Activated CD8-positive, alpha-beta memory T cell treated with anti-CD3 and anti-CD28 coated beads, Interleukin-2, amount 10 ng/mL, durations not matched to agents 7 days and 5 days (primary cell): ENCODE results near the gene CACNA1S. TPM values are rescaled to one million over a fixed set of nuclear protein-coding genes. Genes with fewer than 3 reads are reported as not detected.

Experiments used
- ATAC-seq: fragments of 150-1000 bp; cut with Tn5 transposase; one replicate; pipeline ENCODE4 v1.10.0; 2021; ENCODE audit warnings: moderate library complexity
- CTCF ChIA-PET: fragments of 350-600 bp; sonication (Branson Sonifier 250); formaldehyde crosslinking; loops from one replicate; lab custom pipeline; 2021; ENCODE audit warnings: antibody characterized with exemption; lab: Charles Lee
- DNase-seq: peaks from one replicate; pipeline ENCODE4 v3.0.0-alpha.2; 2020
- H3K27ac Mint-ChIP-seq: one replicate; pipeline ENCODE4 v1.8.0; 2021; ENCODE audit warnings: mild to moderate bottlenecking, mixed read lengths
- H3K27me3 Mint-ChIP-seq: one replicate; pipeline ENCODE4 v1.8.0; 2021; ENCODE audit warnings: mixed read lengths
- H3K36me3 Mint-ChIP-seq: one replicate; pipeline ENCODE4 v1.8.0; 2021; ENCODE audit warnings: mild to moderate bottlenecking, mixed read lengths
- H3K4me1 Mint-ChIP-seq: one replicate; pipeline ENCODE4 v1.8.0; 2021; ENCODE audit warnings: mixed read lengths
- H3K4me3 Mint-ChIP-seq: one replicate; pipeline ENCODE4 v1.8.0; 2021; ENCODE audit warnings: mild to moderate bottlenecking, moderate library complexity, mixed read lengths
- H3K9me3 Mint-ChIP-seq: one replicate; pipeline ENCODE4 v1.8.0; 2022; ENCODE audit warnings: low read depth, mixed read lengths
- total RNA-seq, 2 experiments: library from RNA; stranded (reverse); gene quantifications; one replicate each; pipeline ENCODE4 v1.2.3, GENCODE V29; 2021

Gene CACNA1S
- total RNA-seq, 2 experiments from 2014 or later = not detected

- DNase-seq (no peak), ATAC-seq (no peak)
- Mint-ChIP-seq H3K27me3 (peaks cover 36% of the 10 kb centered on the region), H3K36me3 (no peaks in the 10 kb centered on the region), H3K9me3 (no peaks in the 10 kb centered on the region), H3K4me1 (no peaks in the 10 kb centered on the region), H3K4me3 (no peak overlapping the region), H3K27ac (no peak overlapping the region)
- CTCF ChIA-PET = interaction anchor here (0.7 to 1.3 kb wide), 3 partner anchors 12 to 22 kb away, joined by 3 read pairs; no protein-coding TSS in a partner anchor
Observed at GRCh38 chr1:201122321-201122957, 10.2 kb upstream of the CACNA1S start.

- H3K36me3 Mint-ChIP-seq = no peaks in the 10 kb centered on the region
Observed at GRCh38 chr1:201119206-201120197, 7.3 kb upstream of the CACNA1S start.

GRCh38 chr1:201116091-201116490 lies 3.9 kb upstream of the CACNA1S start:
- Mint-ChIP-seq H3K27me3 (peaks cover 46% of the 10 kb centered on the region), H3K4me3 (no peak overlapping the region)
- no peak for ATAC-seq

More at GRCh38 chr1:201119206-201120197, 7.3 kb upstream of the CACNA1S start:
- H3K27ac Mint-ChIP-seq = no peak overlapping the region
- H3K4me1 Mint-ChIP-seq = peaks cover under 1% of the 10 kb centered on the region
- H3K4me3 Mint-ChIP-seq = no peak overlapping the region
- peaks cover 45% of the 10 kb centered on the region for H3K27me3 Mint-ChIP-seq
- ATAC-seq = peak; percentile 32
- CTCF ChIA-PET = interaction anchor here (0.5 to 1.9 kb wide), 26 partner anchors 8 to 561 kb away, joined by 3 to 14 read pairs (median 4); partner anchors contain the start of gene KIF21B
- H3K9me3 Mint-ChIP-seq = no peaks in the 10 kb centered on the region
- peak; percentile 69 for DNase-seq

GRCh38 chr1:201115390-201115937 lies 3.2 kb upstream of the CACNA1S start:
- CTCF ChIA-PET = interaction anchor here (1.2 to 3.6 kb wide), 6 partner anchors 9 to 493 kb away, joined by 3 to 21 read pairs (median 5); no protein-coding TSS in a partner anchor
- ATAC-seq = no peak

More at GRCh38 chr1:201116091-201116490, 3.9 kb upstream of the CACNA1S start:
- H3K4me1 Mint-ChIP-seq = peaks cover 5% of the 10 kb centered on the region
- no peaks in the 10 kb centered on the region for H3K36me3 Mint-ChIP-seq
- H3K27ac Mint-ChIP-seq = no peak overlapping the region
- H3K9me3 Mint-ChIP-seq = no peaks in the 10 kb centered on the region
- DNase-seq = no peak
- CTCF ChIA-PET = no interaction called here

GRCh38 chr1:201114245-201115131 lies 2.3 kb upstream of the CACNA1S start:
- Mint-ChIP-seq H3K9me3 (no peaks in the 10 kb centered on the region), H3K4me3 (peak overlapping the region; percentile 71), H3K27me3 (peaks cover 46% of the 10 kb centered on the region), H3K27ac (no peak overlapping the region), H3K36me3 (no peaks in the 10 kb centered on the region), H3K4me1 (peaks cover 5% of the 10 kb centered on the region)
- DNase-seq (peak; percentile 82), ATAC-seq (peak; percentile 92)
- CTCF ChIA-PET = interaction anchor here (0.5 to 3.6 kb wide), 18 partner anchors 10 to 556 kb away, joined by 3 to 21 read pairs (median 4); no protein-coding TSS in a partner anchor

More at GRCh38 chr1:201115390-201115937, 3.2 kb upstream of the CACNA1S start:
- DNase-seq = no peak
- no peaks in the 10 kb centered on the region for H3K9me3 Mint-ChIP-seq
- no peak overlapping the region for H3K27ac Mint-ChIP-seq
- peaks cover 46% of the 10 kb centered on the region for H3K27me3 Mint-ChIP-seq
- H3K4me1 Mint-ChIP-seq = peaks cover 5% of the 10 kb centered on the region
- H3K36me3 Mint-ChIP-seq = no peaks in the 10 kb centered on the region
- H3K4me3 Mint-ChIP-seq = no peak overlapping the region

GRCh38 chr1:201113451-201114244 lies 1.4 kb upstream of the CACNA1S start:
- Mint-ChIP-seq H3K4me3 (peak overlapping the region; percentile 71), H3K4me1 (peaks cover 5% of the 10 kb centered on the region), H3K9me3 (no peaks in the 10 kb centered on the region), H3K27me3 (peaks cover 41% of the 10 kb centered on the region), H3K27ac (no peak overlapping the region), H3K36me3 (no peaks in the 10 kb centered on the region)
- no peak for ATAC-seq
- no peak for DNase-seq
- CTCF ChIA-PET = interaction anchor here (0.7 to 3.6 kb wide), 16 partner anchors 11 to 1357 kb away, joined by 3 to 21 read pairs (median 4); no protein-coding TSS in a partner anchor

GRCh38 chr1:201112926-201113325 lies 700 bp upstream of the CACNA1S start:
- no peaks in the 10 kb centered on the region for H3K36me3 Mint-ChIP-seq
- no peaks in the 10 kb centered on the region for H3K9me3 Mint-ChIP-seq
- ATAC-seq (no peak), DNase-seq (no peak)
- peaks cover 35% of the 10 kb centered on the region for H3K27me3 Mint-ChIP-seq
- CTCF ChIA-PET = interaction anchor here (0.7 to 3.6 kb wide), 6 partner anchors 16 to 1356 kb away, joined by 3 to 21 read pairs (median 4); no protein-coding TSS in a partner anchor
- peaks cover 5% of the 10 kb centered on the region for H3K4me1 Mint-ChIP-seq
- H3K27ac Mint-ChIP-seq = no peak overlapping the region
- no peak overlapping the region for H3K4me3 Mint-ChIP-seq

GRCh38 chr1:201111672-201112071 lies 554 bp downstream of the CACNA1S start:
- ATAC-seq = no peak
- Mint-ChIP-seq H3K4me3 (no peak overlapping the region), H3K27ac (no peak overlapping the region), H3K27me3 (peaks cover 28% of the 10 kb centered on the region), H3K9me3 (no peaks in the 10 kb centered on the region), H3K36me3 (no peaks in the 10 kb centered on the region), H3K4me1 (peaks cover 5% of the 10 kb centered on the region)
- CTCF ChIA-PET = interaction anchor here (1.2 to 1.4 kb wide), 2 partner anchors 8 to 11 kb away, joined by 3 to 4 read pairs; no protein-coding TSS in a partner anchor
- DNase-seq = no peak

- DNase-seq (no peak), ATAC-seq (no peak)
- Mint-ChIP-seq H3K27me3 (peaks cover 23% of the 10 kb centered on the region), H3K27ac (no peak overlapping the region), H3K4me3 (no peak overlapping the region), H3K36me3 (no peaks in the 10 kb centered on the region), H3K4me1 (peaks cover 5% of the 10 kb centered on the region), H3K9me3 (no peaks in the 10 kb centered on the region)
- CTCF ChIA-PET = interaction anchor here (1.2 to 1.4 kb wide), 2 partner anchors 8 to 12 kb away, joined by 3 to 4 read pairs; no protein-coding TSS in a partner anchor
Observed at GRCh38 chr1:201111156-201111555, 1.1 kb downstream of the CACNA1S start.

- CTCF ChIA-PET = interaction anchor here (1.2 to 1.4 kb wide), 2 partner anchors 9 to 12 kb away, joined by 3 to 4 read pairs; no protein-coding TSS in a partner anchor
- ATAC-seq (no peak), DNase-seq (no peak)
- H3K4me3 Mint-ChIP-seq = no peak overlapping the region
- no peaks in the 10 kb centered on the region for H3K36me3 Mint-ChIP-seq
- H3K27ac Mint-ChIP-seq = no peak overlapping the region
- H3K27me3 Mint-ChIP-seq = peaks cover 18% of the 10 kb centered on the region
- H3K9me3 Mint-ChIP-seq = no peaks in the 10 kb centered on the region
- H3K4me1 Mint-ChIP-seq = peaks cover 5% of the 10 kb centered on the region
Observed at GRCh38 chr1:201110616-201111015, 1.6 kb downstream of the CACNA1S start.

GRCh38 chr1:201110138-201110537 lies 2.1 kb downstream of the CACNA1S start:
- ATAC-seq = no peak
- no peak for DNase-seq
- H3K4me3 Mint-ChIP-seq = no peak overlapping the region
- CTCF ChIA-PET = interaction anchor here (1.4 kb wide), 1 partner anchor 13 kb away, joined by 3 read pairs; no protein-coding TSS in a partner anchor
- peaks cover 5% of the 10 kb centered on the region for H3K4me1 Mint-ChIP-seq
- no peaks in the 10 kb centered on the region for H3K9me3 Mint-ChIP-seq
- no peak overlapping the region for H3K27ac Mint-ChIP-seq
- no peaks in the 10 kb centered on the region for H3K36me3 Mint-ChIP-seq
- peaks cover 15% of the 10 kb centered on the region for H3K27me3 Mint-ChIP-seq
